A673 (cell line): Measurements from ENCODE around the gene NEK5. TPM values are rescaled to one million over a fixed set of nuclear protein-coding genes. Genes with fewer than 3 reads are reported as not detected.

Source experiments
- BruUV-seq: library from RNA; stranded (reverse); fragments of 400-500 nt; replicated peaks from 2 replicates; lab custom pipeline; 2021; lab: Mats Ljungman, UMichigan
- CTCF ChIA-PET: fragments of 300-600 bp; sonication (Branson Sonifier 250); formaldehyde crosslinking; loops from one replicate; lab custom pipeline; 2022; ENCODE audit warnings: antibody characterized with exemption; lab: Charles Lee
- POLR2A ChIA-PET: fragments of 300-600 bp; sonication (Branson Sonifier 250); formaldehyde crosslinking; loops from one replicate; lab custom pipeline; 2022; ENCODE audit warnings: antibody characterized with exemption; ENCODE audit not compliant: low non-redundant PET; lab: Charles Lee
- DNase-seq: peaks from one replicate; pipeline ENCODE4 v3.0.0-alpha.2; 2015; ENCODE audit warnings: low spot score
- H3K27ac ChIP-seq: fragments of 200-600 bp; sonication (generic); 2 replicates; pipeline ENCODE4 v1.5.1; 2016; ENCODE audit warnings: mixed run types, low read depth, mild to moderate bottlenecking, mixed read lengths, antibody characterized with exemption, low read length; ENCODE audit not compliant: poor library complexity, severe bottlenecking
- H3K27me3 ChIP-seq: fragments of 200-600 bp; sonication (generic); replicated peaks from 2 replicates; pipeline ENCODE4 v1.6.1; 2017; ENCODE audit warnings: mixed run types, low read depth, mild to moderate bottlenecking, mixed read lengths, antibody characterized with exemption, low read length; ENCODE audit not compliant: insufficient read depth, poor library complexity
- H3K36me3 ChIP-seq: fragments of 200-600 bp; sonication (generic); 2 replicates; pipeline ENCODE4 v1.6.1; 2016; ENCODE audit warnings: mixed run types, mild to moderate bottlenecking, mixed read lengths, antibody characterized with exemption, low read length; ENCODE audit not compliant: insufficient read depth, poor library complexity, severe bottlenecking
- H3K4me1 ChIP-seq: fragments of 200-600 bp; sonication (generic); 2 replicates; pipeline ENCODE4 v1.6.1; 2017; ENCODE audit warnings: mixed run types, mild to moderate bottlenecking, mixed read lengths, antibody characterized with exemption, low read length; ENCODE audit not compliant: insufficient read depth, poor library complexity, severe bottlenecking
- H3K4me3 ChIP-seq: fragments of 200-600 bp; sonication (generic); 2 replicates; pipeline ENCODE4 v1.5.1; 2016; ENCODE audit warnings: low read depth, mixed run types, mild to moderate bottlenecking, mixed read lengths, low read length; ENCODE audit not compliant: poor library complexity, severe bottlenecking
- H3K9me3 ChIP-seq: fragments of 200-600 bp; sonication (generic); 2 replicates; pipeline ENCODE4 v1.6.1; 2016; ENCODE audit warnings: mixed run types, low read depth, mild to moderate bottlenecking, mixed read lengths, antibody characterized with exemption, low read length; ENCODE audit not compliant: poor library complexity, severe bottlenecking
- EZH2 ChIP-seq: fragments of 200-600 bp; sonication (generic); IDR thresholded peaks from 2 replicates; pipeline ENCODE4 v1.6.1; 2017; ENCODE audit warnings: borderline replicate concordance, low read depth, mild to moderate bottlenecking, mixed read lengths, antibody characterized with exemption, low read length; ENCODE audit not compliant: poor library complexity, severe bottlenecking
- intact Hi-C: fragments of 100-400 bp; cut with micrococcal nuclease; formaldehyde crosslinking; loops from one replicate; pipeline ENCODE4 v1.10.0; 2022; ENCODE audit not compliant: unreplicated experiment
- total RNA-seq: library from RNA; stranded (reverse); gene quantifications from 2 replicates; pipeline ENCODE4 v1.2.3, GENCODE V29; 2021
- TF ChIP-seq, protein P1 (sequence below): fragments of 300-800, 200-600 bp; sonication (generic); conservative IDR thresholded peaks from 2 replicates; pipeline ENCODE4 v1.5.1; 2017; ENCODE audit warnings: low read depth, mild to moderate bottlenecking, antibody characterized with exemption, low read length, moderate library complexity, mixed read lengths

The NEK5 gene
- total RNA-seq, 1 experiment from 2014 or later: not detected

DNA sequence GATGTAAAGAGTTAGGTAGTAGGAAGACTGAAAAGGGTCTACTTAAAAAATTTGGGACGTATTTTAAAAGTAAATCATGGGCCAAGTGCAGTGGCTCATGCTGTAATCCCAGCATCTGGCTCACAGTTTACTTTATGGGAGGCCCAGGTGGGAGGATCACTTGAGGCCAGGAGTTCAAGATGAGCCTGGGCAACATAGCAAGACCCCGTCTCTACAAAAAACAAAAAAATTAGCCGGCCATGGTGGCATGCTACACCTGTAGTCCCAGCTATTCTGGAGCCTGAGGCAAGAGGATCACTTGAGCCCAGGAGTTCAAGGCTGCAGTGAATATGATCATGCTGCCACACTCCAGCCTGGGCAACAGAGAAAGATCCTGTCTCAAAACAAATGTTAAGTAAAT, 81.4 kb downstream of the NEK5 start:
- H3K27ac ChIP-seq: no peak overlapping the region
- no peaks in the 10 kb centered on the region for H3K36me3 ChIP-seq
- no peaks in the 10 kb centered on the region for H3K27me3 ChIP-seq
- no peaks in the 10 kb centered on the region for H3K9me3 ChIP-seq
- ChIA-PET CTCF (no interaction called here), POLR2A (no interaction called here)
- DNase-seq: no peak
- intact Hi-C loops: no loop called here
- TF ChIP-seq EZH2: no peak
- TF ChIP-seq, protein P1, sequence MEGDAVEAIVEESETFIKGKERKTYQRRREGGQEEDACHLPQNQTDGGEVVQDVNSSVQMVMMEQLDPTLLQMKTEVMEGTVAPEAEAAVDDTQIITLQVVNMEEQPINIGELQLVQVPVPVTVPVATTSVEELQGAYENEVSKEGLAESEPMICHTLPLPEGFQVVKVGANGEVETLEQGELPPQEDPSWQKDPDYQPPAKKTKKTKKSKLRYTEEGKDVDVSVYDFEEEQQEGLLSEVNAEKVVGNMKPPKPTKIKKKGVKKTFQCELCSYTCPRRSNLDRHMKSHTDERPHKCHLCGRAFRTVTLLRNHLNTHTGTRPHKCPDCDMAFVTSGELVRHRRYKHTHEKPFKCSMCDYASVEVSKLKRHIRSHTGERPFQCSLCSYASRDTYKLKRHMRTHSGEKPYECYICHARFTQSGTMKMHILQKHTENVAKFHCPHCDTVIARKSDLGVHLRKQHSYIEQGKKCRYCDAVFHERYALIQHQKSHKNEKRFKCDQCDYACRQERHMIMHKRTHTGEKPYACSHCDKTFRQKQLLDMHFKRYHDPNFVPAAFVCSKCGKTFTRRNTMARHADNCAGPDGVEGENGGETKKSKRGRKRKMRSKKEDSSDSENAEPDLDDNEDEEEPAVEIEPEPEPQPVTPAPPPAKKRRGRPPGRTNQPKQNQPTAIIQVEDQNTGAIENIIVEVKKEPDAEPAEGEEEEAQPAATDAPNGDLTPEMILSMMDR: no peak
- no TSS peak for BruUV-seq
- H3K4me3 ChIP-seq: no peak overlapping the region
- no peaks in the 10 kb centered on the region for H3K4me1 ChIP-seq

DNA sequence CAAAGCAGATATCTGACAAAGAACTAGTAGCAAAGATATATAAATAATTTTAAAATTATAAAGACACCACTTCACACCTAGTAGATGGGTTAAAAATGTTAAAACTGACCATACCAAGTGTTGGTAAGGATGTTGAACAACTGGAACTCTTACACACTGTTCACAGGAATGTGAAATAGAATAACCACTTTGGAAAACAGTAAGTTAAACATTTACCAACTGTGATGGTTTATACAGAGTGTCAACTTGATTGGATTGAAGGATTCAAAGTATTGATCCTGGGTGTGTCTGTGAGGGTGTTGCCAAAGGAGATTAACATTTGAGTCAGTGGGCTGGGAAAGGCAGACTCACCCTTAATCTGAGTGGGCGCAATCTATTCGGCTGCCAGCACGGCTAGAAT, 85.2 kb downstream of the NEK5 start:
- intact Hi-C loops: no loop called here
- Histone ChIP-seq H3K4me3 (no peak overlapping the region), H3K27ac (no peak overlapping the region), H3K4me1 (no peaks in the 10 kb centered on the region), H3K9me3 (no peaks in the 10 kb centered on the region), H3K27me3 (no peaks in the 10 kb centered on the region), H3K36me3 (no peaks in the 10 kb centered on the region)
- no peak for DNase-seq
- TF ChIP-seq, protein P1: no peak
- TF ChIP-seq EZH2: no peak
- ChIA-PET CTCF (no interaction called here), POLR2A (no interaction called here)
- no TSS peak for BruUV-seq

DNA sequence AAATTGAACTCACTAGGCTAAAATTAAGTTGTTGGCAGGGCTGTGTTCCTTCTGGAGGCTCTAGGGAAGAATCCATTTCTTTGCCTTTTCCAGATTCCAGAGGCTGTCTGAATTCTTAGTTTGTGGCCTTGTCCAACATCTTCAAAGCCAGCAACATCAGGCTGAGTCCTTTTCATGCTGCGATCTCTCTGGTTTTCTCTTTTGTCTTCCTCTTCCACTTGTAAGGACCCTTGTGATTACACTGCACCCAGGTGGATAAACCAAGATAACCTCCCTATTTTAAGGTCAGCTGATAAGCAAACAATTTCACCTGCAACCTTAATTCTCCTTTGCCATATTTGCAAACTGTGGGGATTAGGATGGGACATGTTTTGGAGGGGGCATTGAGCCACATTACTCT, 92.8 kb downstream of the NEK5 start:
- H3K27me3 ChIP-seq: no peaks in the 10 kb centered on the region
- H3K4me3 ChIP-seq: no peak overlapping the region
- no peaks in the 10 kb centered on the region for H3K36me3 ChIP-seq
- no peaks in the 10 kb centered on the region for H3K9me3 ChIP-seq
- TF ChIP-seq, protein P1: no peak
- no peak for TF ChIP-seq EZH2
- no peak overlapping the region for H3K27ac ChIP-seq
- DNase-seq: no peak
- ChIA-PET CTCF (no interaction called here), POLR2A (no interaction called here)
- H3K4me1 ChIP-seq: no peaks in the 10 kb centered on the region
- intact Hi-C loops: no loop called here
- BruUV-seq: no TSS peak
